ENCODE measurements around the gene ANKRD9. TPM values are rescaled to one million over a fixed set of nuclear protein-coding genes. Genes with fewer than 3 reads are reported as not detected.
"Not testable (repeated sequence)": the region's sequence is repeated elsewhere in the genome, so short reads cannot be mapped to it uniquely, and the experiment has no call there.

ANKRD9 gene
- polyA plus RNA-seq, 4 donors = 6.0 to 7.6 (median 6.4) TPM

- peak in 2 of 4 donors; percentile 52 to 76 for DNase-seq (ENCODE audit: low read depth in 4 of 4, low spot score in 2 of 4)
Observed at GRCh38 chr14:102539544-102540314, 30.2 kb upstream of the ANKRD9 start.

- DNase-seq (ENCODE audit: low read depth in 4 of 4, low spot score in 2 of 4) = no peak
Observed at GRCh38 chr14:102538602-102539543, 29.3 kb upstream of the ANKRD9 start.

- DNase-seq (ENCODE audit: low read depth in 4 of 4, low spot score in 2 of 4) = no peak
Observed at GRCh38 chr14:102537981-102538601, 28.5 kb upstream of the ANKRD9 start.

DNA sequence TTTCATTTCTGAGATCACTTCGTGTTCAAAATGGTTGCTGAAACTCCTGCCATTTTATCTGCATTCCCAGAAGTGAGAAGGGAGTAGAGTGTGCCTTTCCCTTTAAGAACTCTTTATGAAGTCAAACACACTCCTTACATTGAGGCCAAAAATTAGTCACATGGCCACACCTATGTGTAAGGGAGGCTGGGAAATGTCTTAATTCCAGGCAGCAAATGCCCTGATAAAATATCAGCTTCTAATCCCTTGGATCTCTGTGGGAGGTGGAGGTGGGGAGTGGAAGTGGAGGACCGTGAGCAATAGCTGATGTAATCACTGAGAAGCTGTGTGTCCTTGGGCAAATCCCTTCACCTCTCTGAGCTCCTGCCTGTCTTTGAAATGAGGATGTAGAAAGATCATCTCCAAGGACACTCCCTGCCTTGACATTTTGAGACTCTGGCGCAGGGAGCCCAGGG lies 22.7 kb upstream of the ANKRD9 start:
- no peak for DNase-seq (ENCODE audit: low read depth in 4 of 4, low spot score in 2 of 4)

DNA sequence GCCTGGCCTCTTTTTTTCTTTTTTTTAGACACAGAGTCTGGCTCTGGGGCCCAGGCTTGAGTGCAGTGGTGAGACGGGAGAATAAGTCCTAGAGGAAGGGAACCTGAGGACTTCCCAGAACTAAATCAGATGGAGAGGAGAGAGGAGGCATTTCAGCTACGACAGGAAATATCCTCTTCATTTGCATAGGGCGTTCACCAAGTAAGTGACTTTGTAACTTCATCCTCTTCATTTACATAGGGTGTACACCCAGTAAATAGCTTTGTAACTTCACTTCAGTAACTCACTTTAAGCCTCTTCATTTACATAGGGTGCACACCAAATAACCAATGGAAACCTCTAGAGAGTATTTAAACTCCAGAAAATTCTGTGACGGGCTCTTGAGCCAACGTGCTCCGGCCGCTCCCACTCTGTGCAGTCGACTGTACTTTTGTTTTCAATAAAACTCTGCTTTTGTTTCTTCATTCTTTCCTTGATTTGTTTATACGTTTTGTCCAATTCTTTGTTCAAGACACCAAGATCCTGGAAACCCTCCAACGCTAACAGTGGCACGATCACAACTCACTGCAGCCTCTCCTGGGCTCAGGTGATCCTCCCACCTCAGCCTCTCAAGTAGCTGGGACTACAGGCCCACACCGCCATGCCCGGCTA lies 21.4 kb upstream of the ANKRD9 start:
- DNase-seq (ENCODE audit: low read depth in 4 of 4, low spot score in 2 of 4) = no peak

GRCh38 chr14:102528431-102529170 lies 19.0 kb upstream of the ANKRD9 start:
- DNase-seq (ENCODE audit: low read depth in 4 of 4, low spot score in 2 of 4) = no peak

DNA sequence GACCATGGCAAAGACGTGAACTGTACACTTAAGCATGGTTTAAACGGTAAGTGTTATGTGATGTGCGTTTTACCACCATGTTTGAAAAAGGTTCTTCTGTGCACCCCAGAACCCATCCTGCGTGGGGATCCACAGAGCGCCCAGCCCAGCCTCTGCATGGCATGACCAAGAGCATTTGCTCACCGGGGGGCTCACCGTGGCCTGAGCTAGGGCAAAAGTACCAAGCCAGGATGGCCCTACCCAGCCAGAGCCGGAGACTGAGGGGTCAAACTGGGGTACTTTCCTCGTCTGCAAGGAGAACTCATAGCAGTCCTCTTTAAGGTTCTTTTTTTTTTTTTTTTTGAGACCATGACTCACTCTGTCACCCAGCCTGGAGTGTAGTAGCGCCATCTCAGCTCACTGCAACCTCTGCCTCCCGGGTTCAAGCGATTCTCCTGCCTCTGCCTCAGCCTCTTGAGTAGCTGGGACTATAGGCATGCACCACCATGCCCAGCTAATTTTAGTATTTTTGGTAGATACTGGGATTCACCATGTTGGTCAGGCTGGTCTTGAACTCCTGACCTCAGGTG lies 16.4 kb upstream of the ANKRD9 start:
- DNase-seq (ENCODE audit: low read depth in 4 of 4, low spot score in 2 of 4) = no peak

DNA sequence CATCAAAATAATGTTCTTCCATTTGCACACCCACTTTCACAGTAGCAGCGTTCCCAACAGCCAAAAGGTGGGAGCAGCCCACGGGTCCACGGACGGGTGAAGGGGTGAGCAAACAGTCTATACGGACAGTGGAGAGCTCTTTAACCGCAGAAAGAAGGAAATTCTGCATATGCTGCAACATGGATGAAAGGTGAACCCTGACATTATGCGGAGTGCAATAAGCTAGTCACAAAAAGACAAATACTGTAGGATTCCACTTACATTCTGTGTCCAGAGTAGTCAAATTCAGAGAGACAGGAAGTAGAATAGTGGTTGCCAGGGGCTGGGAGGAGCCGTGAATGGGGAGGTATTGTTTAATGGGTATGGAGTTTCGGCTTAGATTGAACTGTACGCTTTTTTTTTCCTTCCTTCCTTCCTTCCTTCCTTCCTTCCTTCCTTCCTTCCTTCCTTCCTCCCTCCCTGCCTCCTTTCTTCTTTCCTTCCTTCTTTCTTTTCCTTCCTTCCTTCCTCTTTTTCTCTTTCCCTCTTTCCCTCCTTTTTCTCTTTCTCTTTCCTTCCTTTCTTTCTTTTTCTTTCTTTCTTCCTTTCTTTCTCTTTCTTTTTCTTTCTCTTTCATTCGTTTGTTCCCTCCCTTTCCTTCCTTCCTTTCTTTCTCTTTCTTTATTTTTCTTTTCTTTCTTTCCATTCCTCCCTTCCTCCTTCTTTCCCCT lies 15.8 kb upstream of the ANKRD9 start:
- DNase-seq (ENCODE audit: low read depth in 4 of 4, low spot score in 2 of 4) = no peak

DNA sequence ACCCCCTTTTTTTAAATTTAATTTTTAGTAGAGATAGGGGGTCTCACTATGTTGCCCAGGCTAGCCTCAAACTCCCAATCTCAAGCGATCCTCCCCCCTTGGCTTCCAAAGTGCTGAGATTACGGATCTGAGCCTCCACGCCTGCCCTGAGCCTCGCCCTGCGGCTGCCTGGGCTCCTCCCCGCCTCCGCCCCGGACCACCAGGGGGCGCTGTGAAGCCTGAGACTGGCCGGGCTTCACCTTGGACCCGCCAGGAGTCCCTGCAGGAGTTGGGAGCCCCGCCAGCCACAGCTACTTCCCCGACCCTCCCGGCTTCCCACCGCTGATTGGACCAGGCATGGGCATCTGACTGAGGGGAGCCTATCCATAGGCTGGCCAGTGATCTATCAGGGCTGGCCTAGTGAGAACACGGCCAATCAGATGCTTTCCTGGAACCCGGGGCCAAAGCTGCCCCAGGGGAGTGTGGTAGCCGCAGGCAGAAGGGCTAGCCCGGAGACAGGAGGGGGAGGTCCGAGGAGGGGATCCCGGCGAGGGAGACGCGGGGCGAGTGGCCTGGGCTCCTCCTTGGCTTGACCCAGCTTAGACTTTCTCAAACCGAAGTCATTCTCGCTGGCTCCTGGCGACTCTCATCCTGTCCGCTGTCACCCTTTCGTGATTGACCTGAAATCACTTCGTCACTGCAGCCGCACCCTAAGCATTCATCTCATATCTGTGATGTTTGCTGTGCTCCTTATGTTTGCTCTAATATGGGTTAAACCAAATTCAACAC lies 15.1 kb upstream of the ANKRD9 start:
- peak; percentile 87 to 97 (median 92) for DNase-seq (ENCODE audit: low read depth in 4 of 4, low spot score in 2 of 4)

DNA sequence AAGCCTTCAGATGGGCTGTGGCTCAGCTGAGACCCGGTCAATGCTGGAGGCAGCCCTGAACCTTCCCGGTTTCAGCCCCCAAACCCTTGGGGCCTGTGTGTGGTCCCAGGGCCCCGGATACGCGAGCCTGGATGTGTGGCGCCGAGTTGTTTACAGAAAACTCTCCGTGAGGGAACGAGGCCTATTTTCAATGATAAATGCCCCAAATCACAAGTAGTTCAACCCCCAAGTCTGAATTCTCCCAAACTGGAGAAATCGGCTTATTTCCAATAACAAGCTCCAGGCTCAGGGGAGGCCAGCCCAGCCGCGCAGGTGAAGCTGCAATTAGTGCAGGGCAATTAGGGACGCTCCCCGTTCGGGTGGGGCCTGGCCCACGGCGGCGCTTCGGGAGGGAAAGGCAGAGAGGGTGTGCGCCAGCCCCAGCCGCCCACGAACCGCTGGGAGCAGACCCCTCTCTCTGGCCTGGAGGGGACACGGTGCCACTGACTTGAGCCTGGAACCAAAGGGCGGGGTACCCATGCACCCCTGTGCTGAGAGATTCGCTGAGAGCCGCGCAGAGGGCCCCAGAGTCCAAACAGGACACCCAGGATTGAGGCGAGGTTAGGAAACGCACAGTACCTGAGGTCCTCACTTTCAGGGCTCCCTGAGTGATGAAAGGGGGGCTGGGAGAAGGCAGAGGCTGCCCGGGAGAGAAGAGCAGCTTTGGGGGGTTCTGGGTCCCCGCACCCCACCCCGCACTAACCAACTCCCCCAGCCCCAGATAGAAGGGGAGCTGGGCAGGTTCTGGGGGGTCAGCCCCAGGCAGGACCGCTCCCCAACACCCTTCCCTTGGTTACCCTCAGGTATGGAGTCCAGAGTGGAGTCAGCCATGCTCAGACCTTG lies 14.2 kb upstream of the ANKRD9 start:
- DNase-seq (ENCODE audit: low read depth in 4 of 4, low spot score in 2 of 4) = no peak

DNA sequence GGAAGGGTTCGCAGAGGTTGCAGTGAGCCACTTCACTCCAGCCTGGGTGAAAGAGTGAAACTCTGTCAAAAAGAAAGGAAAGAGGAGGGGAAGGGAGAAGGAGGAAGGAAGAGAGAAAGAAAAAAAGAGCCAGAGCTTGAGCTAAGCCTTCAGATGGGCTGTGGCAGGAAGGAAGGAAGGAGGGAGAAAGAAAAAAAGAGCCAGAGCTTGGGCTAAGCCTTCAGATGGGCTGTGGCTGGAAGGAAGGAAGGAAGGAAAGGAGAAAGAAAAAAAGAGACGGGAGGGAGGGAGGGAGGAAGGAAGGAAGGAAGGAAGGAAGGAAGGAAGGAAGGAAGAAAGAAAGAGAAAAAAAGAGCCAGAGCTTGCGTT lies 13.6 kb upstream of the ANKRD9 start:
- no peak for DNase-seq (ENCODE audit: low read depth in 4 of 4, low spot score in 2 of 4)

DNA sequence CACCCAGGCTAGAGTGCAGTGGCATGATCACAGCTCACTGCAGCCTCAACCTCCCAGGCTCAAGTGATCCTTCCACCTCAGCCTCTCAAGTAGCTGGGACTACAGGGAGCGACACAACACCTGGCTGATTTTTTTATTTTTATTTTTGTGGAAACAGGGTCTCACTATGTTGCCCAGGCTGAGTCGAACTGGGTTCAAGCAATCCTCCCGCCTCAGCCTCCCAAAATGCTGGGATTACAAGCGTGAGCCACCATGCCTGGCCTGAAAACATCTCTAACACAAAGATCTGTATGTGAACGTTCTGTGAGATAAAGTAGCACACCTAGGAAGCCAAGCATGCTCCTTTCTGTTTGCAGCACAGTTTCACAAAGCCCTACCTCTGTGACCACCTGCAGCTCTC lies 10.1 kb upstream of the ANKRD9 start:
- DNase-seq (ENCODE audit: low read depth in 4 of 4, low spot score in 2 of 4) = not testable (repeated sequence)

DNA sequence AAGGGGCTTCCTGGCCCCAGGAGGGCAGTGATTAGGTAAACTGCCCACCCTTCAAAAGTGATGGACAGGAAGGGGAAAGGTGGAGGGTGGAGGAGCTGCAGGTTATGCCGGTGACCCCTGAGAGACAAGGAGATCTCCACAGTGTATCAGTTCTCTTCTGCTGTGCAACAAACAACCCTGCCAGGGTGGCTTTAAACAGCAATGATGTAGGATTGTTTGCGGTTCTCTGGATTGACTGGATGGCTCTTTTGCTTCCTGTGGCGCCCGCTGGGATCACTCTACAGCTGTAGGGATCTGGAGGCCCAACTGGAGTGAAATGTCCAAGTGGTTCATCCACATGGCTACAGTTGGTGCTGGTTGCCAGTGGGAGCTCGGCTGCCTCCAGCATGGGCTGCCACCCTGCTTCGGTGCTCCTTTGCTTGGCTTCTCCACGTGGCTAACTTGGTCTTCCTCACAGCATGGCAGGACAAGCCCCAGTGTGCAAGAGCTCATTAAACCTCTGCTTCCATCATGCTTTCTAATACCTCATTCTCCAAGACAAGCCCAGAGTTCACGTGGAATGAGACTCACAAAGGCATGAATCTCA lies 8.6 kb upstream of the ANKRD9 start:
- no peak for DNase-seq (ENCODE audit: low read depth in 4 of 4, low spot score in 2 of 4)

DNA sequence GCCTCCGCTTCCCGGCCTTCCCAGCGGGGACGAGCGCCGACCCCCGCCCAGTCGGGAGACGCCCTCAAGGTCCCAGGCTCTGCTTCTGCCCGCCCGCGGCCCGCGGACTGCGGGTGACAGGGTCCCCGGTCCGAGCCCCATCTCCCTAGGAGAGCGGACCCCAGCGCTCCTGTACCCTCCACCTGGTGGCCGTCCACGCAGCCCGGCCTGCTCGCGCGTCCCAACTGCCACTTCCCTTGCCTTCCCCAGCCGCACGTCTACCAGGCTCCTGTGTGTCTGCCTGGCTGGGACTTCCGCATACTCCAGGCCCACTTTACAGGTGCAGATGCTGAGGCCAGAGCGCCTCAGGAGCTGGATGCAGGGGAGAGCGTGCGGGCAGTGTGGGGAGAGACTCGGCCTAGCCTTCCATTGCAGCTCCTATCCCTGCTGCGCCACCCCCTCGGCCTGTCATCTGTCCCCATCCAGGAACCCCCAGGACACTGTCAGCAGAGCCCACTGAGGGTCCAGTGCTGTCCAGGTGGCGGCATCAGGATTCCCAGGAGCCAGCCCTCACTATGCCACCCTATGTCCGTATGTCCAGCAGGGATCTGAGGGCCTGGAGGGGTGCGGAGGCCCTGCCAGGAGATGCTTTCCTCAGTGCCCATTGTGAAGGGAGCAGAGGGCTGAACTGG lies 8.0 kb upstream of the ANKRD9 start:
- no peak for DNase-seq (ENCODE audit: low read depth in 4 of 4, low spot score in 2 of 4)

GRCh38 chr14:102516531-102517391 lies 7.2 kb upstream of the ANKRD9 start:
- DNase-seq (ENCODE audit: low read depth in 4 of 4, low spot score in 2 of 4) = no peak
